A673 (cell line): Measurements from ENCODE around the gene ZDHHC17. TPM values are rescaled to one million over a fixed set of nuclear protein-coding genes. Genes with fewer than 3 reads are reported as not detected.

Source experiments
- BruUV-seq: library from RNA; stranded (reverse); fragments of 400-500 nt; replicated peaks from 2 replicates; lab custom pipeline; 2021; lab: Mats Ljungman, UMichigan
- CTCF ChIA-PET: fragments of 300-600 bp; sonication (Branson Sonifier 250); formaldehyde crosslinking; loops from one replicate; lab custom pipeline; 2022; ENCODE audit warnings: antibody characterized with exemption; lab: Charles Lee
- POLR2A ChIA-PET: fragments of 300-600 bp; sonication (Branson Sonifier 250); formaldehyde crosslinking; loops from one replicate; lab custom pipeline; 2022; ENCODE audit warnings: antibody characterized with exemption; ENCODE audit not compliant: low non-redundant PET; lab: Charles Lee
- DNase-seq: peaks from one replicate; pipeline ENCODE4 v3.0.0-alpha.2; 2015; ENCODE audit warnings: low spot score
- H3K27ac ChIP-seq: fragments of 200-600 bp; sonication (generic); 2 replicates; pipeline ENCODE4 v1.5.1; 2016; ENCODE audit warnings: mixed run types, low read depth, mild to moderate bottlenecking, mixed read lengths, antibody characterized with exemption, low read length; ENCODE audit not compliant: poor library complexity, severe bottlenecking
- H3K27me3 ChIP-seq: fragments of 200-600 bp; sonication (generic); replicated peaks from 2 replicates; pipeline ENCODE4 v1.6.1; 2017; ENCODE audit warnings: mixed run types, low read depth, mild to moderate bottlenecking, mixed read lengths, antibody characterized with exemption, low read length; ENCODE audit not compliant: insufficient read depth, poor library complexity
- H3K36me3 ChIP-seq: fragments of 200-600 bp; sonication (generic); 2 replicates; pipeline ENCODE4 v1.6.1; 2016; ENCODE audit warnings: mixed run types, mild to moderate bottlenecking, mixed read lengths, antibody characterized with exemption, low read length; ENCODE audit not compliant: insufficient read depth, poor library complexity, severe bottlenecking
- H3K4me1 ChIP-seq: fragments of 200-600 bp; sonication (generic); 2 replicates; pipeline ENCODE4 v1.6.1; 2017; ENCODE audit warnings: mixed run types, mild to moderate bottlenecking, mixed read lengths, antibody characterized with exemption, low read length; ENCODE audit not compliant: insufficient read depth, poor library complexity, severe bottlenecking
- H3K4me3 ChIP-seq: fragments of 200-600 bp; sonication (generic); 2 replicates; pipeline ENCODE4 v1.5.1; 2016; ENCODE audit warnings: low read depth, mixed run types, mild to moderate bottlenecking, mixed read lengths, low read length; ENCODE audit not compliant: poor library complexity, severe bottlenecking
- H3K9me3 ChIP-seq: fragments of 200-600 bp; sonication (generic); 2 replicates; pipeline ENCODE4 v1.6.1; 2016; ENCODE audit warnings: mixed run types, low read depth, mild to moderate bottlenecking, mixed read lengths, antibody characterized with exemption, low read length; ENCODE audit not compliant: poor library complexity, severe bottlenecking
- CTCF ChIP-seq: fragments of 300-800, 200-600 bp; sonication (generic); conservative IDR thresholded peaks from 2 replicates; pipeline ENCODE4 v1.5.1; 2017; ENCODE audit warnings: low read depth, mild to moderate bottlenecking, antibody characterized with exemption, low read length, moderate library complexity, mixed read lengths
- EZH2 ChIP-seq: fragments of 200-600 bp; sonication (generic); IDR thresholded peaks from 2 replicates; pipeline ENCODE4 v1.6.1; 2017; ENCODE audit warnings: borderline replicate concordance, low read depth, mild to moderate bottlenecking, mixed read lengths, antibody characterized with exemption, low read length; ENCODE audit not compliant: poor library complexity, severe bottlenecking
- intact Hi-C: fragments of 100-400 bp; cut with micrococcal nuclease; formaldehyde crosslinking; loops from one replicate; pipeline ENCODE4 v1.10.0; 2022; ENCODE audit not compliant: unreplicated experiment
- total RNA-seq: library from RNA; stranded (reverse); gene quantifications from 2 replicates; pipeline ENCODE4 v1.2.3, GENCODE V29; 2021

The ZDHHC17 gene
- total RNA-seq, 1 experiment from 2014 or later: 41.1 TPM

DNA sequence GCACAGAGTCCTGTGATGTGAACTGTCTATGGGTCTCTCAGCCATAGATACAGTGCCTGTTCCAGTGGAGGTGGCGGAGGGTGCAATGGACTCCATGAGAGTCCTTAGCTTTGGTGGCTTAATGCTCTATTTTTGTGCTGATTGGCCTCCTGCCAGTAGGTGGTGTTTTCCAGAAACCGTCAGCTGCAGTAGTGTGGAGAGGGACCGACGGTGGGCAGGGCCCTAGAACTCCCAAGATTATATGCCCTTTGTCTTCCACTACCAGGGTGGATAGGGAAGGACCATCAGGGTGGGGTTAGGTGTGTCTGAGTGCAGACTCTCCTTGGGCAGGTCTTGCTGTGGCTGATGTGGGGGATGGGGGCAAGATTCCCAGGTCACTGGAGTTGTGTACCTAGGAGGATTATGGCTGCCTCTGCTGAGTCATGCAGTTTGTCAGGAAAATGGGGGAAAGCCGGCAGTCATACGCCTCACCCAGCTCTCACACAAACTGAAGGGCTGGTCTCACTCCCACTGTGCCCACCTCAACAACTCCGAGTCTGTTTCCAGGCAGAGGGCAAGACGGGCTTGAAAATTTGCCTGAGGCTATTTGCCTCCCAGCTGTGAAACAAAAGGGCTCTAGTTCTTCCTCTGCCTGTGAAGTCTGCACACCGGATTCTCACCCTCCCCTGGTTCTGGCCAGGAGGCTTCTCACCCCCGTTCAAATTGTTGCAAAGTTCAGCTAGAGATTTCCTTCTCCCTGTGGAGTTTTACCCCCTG, 24.9 kb upstream of the ZDHHC17 start:
- no peaks in the 10 kb centered on the region for H3K36me3 ChIP-seq
- no TSS peak for BruUV-seq
- ChIA-PET POLR2A (no interaction called here), CTCF (no interaction called here)
- TF ChIP-seq EZH2 (no peak), CTCF (no peak)
- no peaks in the 10 kb centered on the region for H3K4me1 ChIP-seq
- H3K27me3 ChIP-seq: no peaks in the 10 kb centered on the region
- intact Hi-C loops: no loop called here
- H3K27ac ChIP-seq: no peak overlapping the region
- H3K9me3 ChIP-seq: peaks cover 18% of the 10 kb centered on the region
- no peak for DNase-seq
- H3K4me3 ChIP-seq: no peak overlapping the region

DNA sequence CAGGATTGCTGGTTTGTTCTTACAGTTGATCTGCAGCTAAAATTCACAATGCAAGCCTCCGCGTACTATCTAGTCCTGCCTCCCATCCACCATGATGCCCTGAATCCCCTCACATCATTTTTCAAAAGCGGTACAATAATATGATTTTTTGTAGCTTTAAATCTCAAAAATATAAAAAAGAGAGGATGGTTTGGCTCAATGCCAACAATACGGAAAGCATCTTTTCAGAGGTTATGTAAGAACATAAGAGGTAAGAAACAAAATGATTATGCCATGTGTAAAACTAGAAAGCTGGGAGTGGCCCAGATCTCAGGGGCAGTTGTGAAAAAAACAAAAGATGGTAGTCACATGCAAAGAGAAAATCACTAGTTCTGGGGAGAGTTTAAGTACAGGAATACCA, 24.0 kb upstream of the ZDHHC17 start:
- TF ChIP-seq CTCF (no peak), EZH2 (no peak)

DNA sequence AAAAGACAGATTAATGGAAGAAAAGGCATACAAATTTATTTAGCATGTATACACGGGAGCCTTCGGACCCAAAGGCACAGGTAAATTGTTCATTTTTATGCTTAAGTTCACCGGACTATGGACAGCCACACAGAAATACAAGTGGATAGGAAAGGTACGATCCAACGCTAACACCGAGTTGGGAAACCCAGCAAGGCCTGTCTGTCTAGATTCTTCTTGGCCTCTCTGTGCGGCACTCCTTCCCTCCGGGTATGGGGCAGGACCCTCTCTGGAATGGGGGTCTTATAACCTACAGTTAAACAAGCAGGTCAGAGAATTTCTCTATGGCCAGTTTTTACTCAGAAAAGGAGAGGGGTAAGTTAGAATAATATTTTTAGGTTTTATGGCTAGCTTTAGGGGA, 23.4 kb upstream of the ZDHHC17 start:
- ChIA-PET POLR2A (no interaction called here), CTCF (no interaction called here)
- intact Hi-C loops: no loop called here
- Histone ChIP-seq H3K4me1 (peaks cover 2% of the 10 kb centered on the region), H3K27me3 (no peaks in the 10 kb centered on the region), H3K4me3 (no peak overlapping the region), H3K36me3 (no peaks in the 10 kb centered on the region), H3K27ac (no peak overlapping the region), H3K9me3 (peaks cover 18% of the 10 kb centered on the region)
- DNase-seq: no peak
- no TSS peak for BruUV-seq
- TF ChIP-seq EZH2 (no peak), CTCF (no peak)

More for the DNA sequence above, 24.0 kb upstream of the ZDHHC17 start:
- intact Hi-C loops: no loop called here
- no peak for DNase-seq
- Histone ChIP-seq H3K27ac (no peak overlapping the region), H3K4me1 (no peaks in the 10 kb centered on the region), H3K9me3 (peaks cover 18% of the 10 kb centered on the region), H3K27me3 (no peaks in the 10 kb centered on the region), H3K36me3 (no peaks in the 10 kb centered on the region), H3K4me3 (no peak overlapping the region)
- ChIA-PET CTCF (no interaction called here), POLR2A (no interaction called here)
- BruUV-seq: no TSS peak
